Astrocyte (in vitro differentiated cells and primary cell): ENCODE measurements around the gene RCL1. TPM values are rescaled to one million over a fixed set of nuclear protein-coding genes. Genes with fewer than 3 reads are reported as not detected.
"Not testable (repeated sequence)": the region's sequence is repeated elsewhere in the genome, so short reads cannot be mapped to it uniquely, and the experiment has no call there.

Experiments used
- DNase-seq: peaks from one replicate; pipeline ENCODE4 v3.0.0-alpha.2; 2010; ENCODE audit warnings: low read depth
- FAIRE-seq: peaks from 2 replicates; lab custom pipeline; 2011; peaks lifted over from hg19 to GRCh38; lab: Jason Lieb, UNC
- H2AFZ ChIP-seq: 2 replicates; pipeline ENCODE4 v1.6.0; 2012; ENCODE audit warnings: low read depth, low read length, inconsistent platforms
- H3K27ac ChIP-seq: 2 replicates; pipeline ENCODE4 v1.5.1; 2011; ENCODE audit warnings: low read depth, low read length, inconsistent platforms
- H3K27me3 ChIP-seq: 2 replicates; pipeline ENCODE4 v1.6.0; 2011; ENCODE audit warnings: low read length, inconsistent platforms; ENCODE audit not compliant: insufficient read depth
- H3K36me3 ChIP-seq: 2 replicates; pipeline ENCODE4 v1.5.1; 2011; ENCODE audit warnings: low read length, inconsistent platforms; ENCODE audit not compliant: insufficient read depth
- H3K4me1 ChIP-seq: 2 replicates; pipeline ENCODE4 v1.5.1; 2011; ENCODE audit warnings: low read length, inconsistent platforms; ENCODE audit not compliant: insufficient read depth
- H3K4me2 ChIP-seq: 2 replicates; pipeline ENCODE4 v1.6.0; 2012; ENCODE audit warnings: low read length, inconsistent platforms
- H3K4me3 ChIP-seq: 2 replicates; pipeline ENCODE4 v1.5.1; 2011; ENCODE audit warnings: low read depth, mild to moderate bottlenecking, low read length, inconsistent platforms; ENCODE audit not compliant: insufficient read depth
- H3K79me2 ChIP-seq: 2 replicates; pipeline ENCODE4 v1.6.0; 2012; ENCODE audit warnings: mild to moderate bottlenecking, low read length, inconsistent platforms; ENCODE audit not compliant: insufficient read depth
- H3K9ac ChIP-seq: 2 replicates; pipeline ENCODE4 v1.6.0; 2012; ENCODE audit warnings: mild to moderate bottlenecking, low read length, inconsistent platforms
- H3K9me3 ChIP-seq: 2 replicates; pipeline ENCODE4 v1.5.1; 2012; ENCODE audit warnings: low read depth, mild to moderate bottlenecking, low read length, inconsistent platforms; ENCODE audit not compliant: insufficient read depth
- H4K20me1 ChIP-seq: 2 replicates; pipeline ENCODE4 v1.6.0; 2012; ENCODE audit warnings: low read length, inconsistent platforms; ENCODE audit not compliant: insufficient read depth
- H3K27ac Mint-ChIP-seq: one replicate; pipeline ENCODE4 v1.8.0; 2021; ENCODE audit warnings: mild to moderate bottlenecking, mixed read lengths; ENCODE audit not compliant: unreplicated experiment
- H3K27me3 Mint-ChIP-seq: one replicate; pipeline ENCODE4 v1.8.0; 2021; ENCODE audit warnings: low read depth, mixed read lengths; ENCODE audit not compliant: unreplicated experiment
- H3K36me3 Mint-ChIP-seq: one replicate; pipeline ENCODE4 v1.8.0; 2021; ENCODE audit warnings: low read depth, mixed read lengths; ENCODE audit not compliant: unreplicated experiment
- H3K4me1 Mint-ChIP-seq: one replicate; pipeline ENCODE4 v1.8.0; 2021; ENCODE audit warnings: low read depth, mixed read lengths; ENCODE audit not compliant: unreplicated experiment
- H3K4me3 Mint-ChIP-seq: one replicate; pipeline ENCODE4 v1.8.0; 2021; ENCODE audit warnings: mild to moderate bottlenecking, moderate library complexity, mixed read lengths; ENCODE audit not compliant: unreplicated experiment
- H3K9me3 Mint-ChIP-seq: one replicate; pipeline ENCODE4 v1.8.0; 2021; ENCODE audit warnings: mild to moderate bottlenecking, mixed read lengths; ENCODE audit not compliant: unreplicated experiment
- CTCF ChIP-seq: IDR thresholded peaks from 2 replicates; pipeline ENCODE4 v1.5.1; 2011; ENCODE audit warnings: low read depth, mild to moderate bottlenecking, inconsistent platforms, low read length, moderate library complexity; ENCODE audit not compliant: insufficient read depth
- EZH2 ChIP-seq: IDR thresholded peaks from 2 replicates; pipeline ENCODE4 v1.6.1; 2012; ENCODE audit warnings: mild to moderate bottlenecking, low read length, inconsistent platforms; ENCODE audit not compliant: insufficient read depth
- total RNA-seq: library from RNA; stranded (reverse); gene quantifications from 2 replicates; pipeline ENCODE4 v1.2.1, GENCODE V29; 2021

The RCL1 gene
- total RNA-seq, 1 donor from 2014 or later = 22.3 TPM

- H3K4me1 Mint-ChIP-seq = no peaks in the 10 kb centered on the region
- Histone ChIP-seq H2AFZ (no peak overlapping the region), H3K27ac (no peak overlapping the region), H3K27me3 (no peaks in the 10 kb centered on the region), H4K20me1 (no peaks in the 10 kb centered on the region), H3K36me3 (no peaks in the 10 kb centered on the region), H3K4me3 (no peak overlapping the region), H3K4me1 (peaks cover 5% of the 10 kb centered on the region), H3K9me3 (no peaks in the 10 kb centered on the region), H3K9ac (no peak overlapping the region), H3K4me2 (no peak overlapping the region), H3K79me2 (no peaks in the 10 kb centered on the region)
- no peak for TF ChIP-seq EZH2
- TF ChIP-seq CTCF = no peak
- H3K27me3 Mint-ChIP-seq = no peaks in the 10 kb centered on the region
- H3K4me3 Mint-ChIP-seq = no peak overlapping the region
- H3K36me3 Mint-ChIP-seq = no peaks in the 10 kb centered on the region
- FAIRE-seq = no peak
- no peaks in the 10 kb centered on the region for H3K9me3 Mint-ChIP-seq
- no peak for DNase-seq
- H3K27ac Mint-ChIP-seq = no peak overlapping the region
Measured at GRCh38 chr9:4771788-4772187, 21.0 kb upstream of the RCL1 start.

GRCh38 chr9:4774209-4774608 is 18.5 kb upstream of the RCL1 start:
- H2AFZ ChIP-seq = no peak overlapping the region
- no peak overlapping the region for H3K4me3 ChIP-seq
- H3K79me2 ChIP-seq = no peaks in the 10 kb centered on the region
- Mint-ChIP-seq H3K4me1 (no peaks in the 10 kb centered on the region), H3K9me3 (no peaks in the 10 kb centered on the region), H3K27me3 (no peaks in the 10 kb centered on the region), H3K4me3 (no peak overlapping the region), H3K36me3 (no peaks in the 10 kb centered on the region), H3K27ac (no peak overlapping the region)
- H3K4me1 ChIP-seq = peaks cover 2% of the 10 kb centered on the region
- no peak overlapping the region for H3K27ac ChIP-seq
- no peaks in the 10 kb centered on the region for H4K20me1 ChIP-seq
- TF ChIP-seq EZH2 (no peak), CTCF (no peak)
- FAIRE-seq = no peak
- H3K36me3 ChIP-seq = no peaks in the 10 kb centered on the region
- no peak overlapping the region for H3K9ac ChIP-seq
- no peaks in the 10 kb centered on the region for H3K27me3 ChIP-seq
- no peak overlapping the region for H3K4me2 ChIP-seq
- DNase-seq = no peak
- H3K9me3 ChIP-seq = no peaks in the 10 kb centered on the region

GRCh38 chr9:4774958-4775357 is 17.8 kb upstream of the RCL1 start:
- H3K27me3 ChIP-seq, H3K36me3 Mint-ChIP-seq, H3K4me3 Mint-ChIP-seq, H3K4me1 ChIP-seq, H3K79me2 ChIP-seq, DNase-seq, H3K27ac Mint-ChIP-seq, H3K9ac ChIP-seq, H3K36me3 ChIP-seq, H3K9me3 ChIP-seq, H3K27me3 Mint-ChIP-seq, H2AFZ ChIP-seq, H3K4me3 ChIP-seq, H3K27ac ChIP-seq, FAIRE-seq, H3K4me2 ChIP-seq, H3K4me1 Mint-ChIP-seq, H4K20me1 ChIP-seq, H3K9me3 Mint-ChIP-seq: not testable (repeated sequence)
